Glutamatergic neuron (in vitro differentiated cells): ENCODE measurements around the gene PDE6A. TPM values are rescaled to one million over a fixed set of nuclear protein-coding genes. Genes with fewer than 3 reads are reported as not detected.

ENCODE experiments used
- DNase-seq: peaks from one replicate; pipeline ENCODE4 v3.0.0; 2022
- H3K27ac Mint-ChIP-seq: one replicate; pipeline ENCODE4 v1.8.0; 2020; ENCODE audit warnings: mild to moderate bottlenecking, mixed read lengths, inconsistent platforms; ENCODE audit not compliant: unreplicated experiment
- H3K27me3 Mint-ChIP-seq: one replicate; pipeline ENCODE4 v1.8.0; 2020; ENCODE audit warnings: mild to moderate bottlenecking, moderate library complexity, mixed read lengths, inconsistent platforms; ENCODE audit not compliant: unreplicated experiment
- H3K36me3 Mint-ChIP-seq: one replicate; pipeline ENCODE4 v1.8.0; 2020; ENCODE audit warnings: mild to moderate bottlenecking, mixed read lengths, inconsistent platforms; ENCODE audit not compliant: unreplicated experiment
- H3K4me1 Mint-ChIP-seq: one replicate; pipeline ENCODE4 v1.8.0; 2020; ENCODE audit warnings: mild to moderate bottlenecking, low read depth, mixed read lengths, inconsistent platforms; ENCODE audit not compliant: unreplicated experiment
- H3K4me3 Mint-ChIP-seq: one replicate; pipeline ENCODE4 v1.8.0; 2020; ENCODE audit warnings: mild to moderate bottlenecking, mixed read lengths, inconsistent platforms; ENCODE audit not compliant: unreplicated experiment
- H3K9me3 Mint-ChIP-seq: one replicate; pipeline ENCODE4 v1.8.0; 2020; ENCODE audit warnings: mild to moderate bottlenecking, moderate library complexity, mixed read lengths, inconsistent platforms; ENCODE audit not compliant: unreplicated experiment
- total RNA-seq: library from RNA; stranded (reverse); fragmentation: NEBNext Ultra II Directional; extraction: Animal tissue kit (Norgen Biotek cat#: 25700); gene quantifications from one replicate; pipeline ENCODE4 v1.2.1, GENCODE V29; 2021; ENCODE audit not compliant: unreplicated experiment
- TF ChIP-seq, protein P1 (sequence below): fragments of 200-600 bp; sonication (generic); IDR thresholded peaks from one replicate; pipeline ENCODE4 v1.5.0; 2021; ENCODE audit not compliant: partially characterized antibody, unreplicated experiment

Gene PDE6A
- total RNA-seq, 1 donor from 2014 or later, result not detected

DNA sequence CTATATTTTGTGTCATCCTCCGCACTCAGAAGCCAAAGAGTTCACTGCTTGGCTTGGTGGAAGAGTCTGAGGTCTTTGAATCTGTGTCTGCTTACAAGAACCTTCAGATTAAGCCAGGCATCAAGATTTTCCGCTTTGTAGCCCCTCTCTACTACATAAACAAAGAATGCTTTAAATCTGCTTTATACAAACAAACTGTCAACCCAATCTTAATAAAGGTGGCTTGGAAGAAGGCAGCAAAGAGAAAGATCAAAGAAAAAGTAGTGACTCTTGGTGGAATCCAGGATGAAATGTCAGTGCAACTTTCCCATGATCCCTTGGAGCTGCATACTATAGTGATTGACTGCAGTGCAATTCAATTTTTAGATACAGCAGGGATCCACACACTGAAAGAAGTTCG is 36.6 kb upstream of the PDE6A start:
- Mint-ChIP-seq H3K9me3 (no peaks in the 10 kb centered on the region), H3K4me3 (no peak overlapping the region), H3K4me1 (no peaks in the 10 kb centered on the region), H3K36me3 (no peaks in the 10 kb centered on the region), H3K27me3 (no peaks in the 10 kb centered on the region), H3K27ac (no peak overlapping the region)
- TF ChIP-seq, protein P1, sequence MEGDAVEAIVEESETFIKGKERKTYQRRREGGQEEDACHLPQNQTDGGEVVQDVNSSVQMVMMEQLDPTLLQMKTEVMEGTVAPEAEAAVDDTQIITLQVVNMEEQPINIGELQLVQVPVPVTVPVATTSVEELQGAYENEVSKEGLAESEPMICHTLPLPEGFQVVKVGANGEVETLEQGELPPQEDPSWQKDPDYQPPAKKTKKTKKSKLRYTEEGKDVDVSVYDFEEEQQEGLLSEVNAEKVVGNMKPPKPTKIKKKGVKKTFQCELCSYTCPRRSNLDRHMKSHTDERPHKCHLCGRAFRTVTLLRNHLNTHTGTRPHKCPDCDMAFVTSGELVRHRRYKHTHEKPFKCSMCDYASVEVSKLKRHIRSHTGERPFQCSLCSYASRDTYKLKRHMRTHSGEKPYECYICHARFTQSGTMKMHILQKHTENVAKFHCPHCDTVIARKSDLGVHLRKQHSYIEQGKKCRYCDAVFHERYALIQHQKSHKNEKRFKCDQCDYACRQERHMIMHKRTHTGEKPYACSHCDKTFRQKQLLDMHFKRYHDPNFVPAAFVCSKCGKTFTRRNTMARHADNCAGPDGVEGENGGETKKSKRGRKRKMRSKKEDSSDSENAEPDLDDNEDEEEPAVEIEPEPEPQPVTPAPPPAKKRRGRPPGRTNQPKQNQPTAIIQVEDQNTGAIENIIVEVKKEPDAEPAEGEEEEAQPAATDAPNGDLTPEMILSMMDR, result no peak
- DNase-seq, result no peak

DNA sequence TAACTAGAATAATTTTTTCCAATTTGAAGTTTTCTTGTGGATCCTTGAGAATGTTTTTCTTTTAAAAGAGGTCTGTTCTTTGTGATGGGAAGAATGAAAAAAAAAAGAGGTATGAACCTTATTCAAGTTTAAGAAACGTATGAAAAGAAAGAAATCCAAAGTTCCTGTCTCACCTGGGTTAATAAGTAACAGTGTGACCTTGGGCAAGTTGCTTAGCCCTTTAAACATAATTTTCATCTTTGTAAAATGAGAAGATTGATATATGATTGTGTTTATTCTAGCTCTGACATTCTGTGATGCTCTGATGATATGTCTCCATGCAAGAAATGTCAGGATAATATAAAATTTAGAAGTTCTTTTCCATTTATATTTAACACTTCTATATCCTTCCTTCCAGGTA is 35.3 kb upstream of the PDE6A start:
- Mint-ChIP-seq H3K36me3 (no peaks in the 10 kb centered on the region), H3K9me3 (no peaks in the 10 kb centered on the region), H3K27me3 (no peaks in the 10 kb centered on the region), H3K4me1 (no peaks in the 10 kb centered on the region), H3K27ac (no peak overlapping the region), H3K4me3 (no peak overlapping the region)
- TF ChIP-seq, protein P1, result no peak
- no peak for DNase-seq

DNA sequence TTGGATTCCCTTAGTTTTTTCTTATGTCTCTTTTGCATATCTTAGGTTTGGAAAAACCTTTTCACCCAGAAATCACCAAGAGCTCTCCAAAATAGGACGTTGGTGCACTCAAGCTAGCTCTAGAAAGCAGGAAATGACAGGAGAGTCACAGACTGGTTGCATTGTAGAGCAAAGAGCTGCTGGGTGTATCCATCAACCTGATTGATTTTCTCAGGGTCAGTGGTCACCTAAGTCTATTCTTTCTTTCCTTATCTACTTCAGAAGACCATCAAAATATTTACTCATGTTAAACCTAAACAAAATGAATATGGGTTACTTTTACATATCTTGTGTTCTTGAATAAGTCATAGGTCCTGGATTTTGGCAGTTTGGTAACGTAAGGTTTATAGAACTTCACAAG is 30.8 kb upstream of the PDE6A start:
- Mint-ChIP-seq H3K4me1 (no peaks in the 10 kb centered on the region), H3K36me3 (no peaks in the 10 kb centered on the region)

DNA sequence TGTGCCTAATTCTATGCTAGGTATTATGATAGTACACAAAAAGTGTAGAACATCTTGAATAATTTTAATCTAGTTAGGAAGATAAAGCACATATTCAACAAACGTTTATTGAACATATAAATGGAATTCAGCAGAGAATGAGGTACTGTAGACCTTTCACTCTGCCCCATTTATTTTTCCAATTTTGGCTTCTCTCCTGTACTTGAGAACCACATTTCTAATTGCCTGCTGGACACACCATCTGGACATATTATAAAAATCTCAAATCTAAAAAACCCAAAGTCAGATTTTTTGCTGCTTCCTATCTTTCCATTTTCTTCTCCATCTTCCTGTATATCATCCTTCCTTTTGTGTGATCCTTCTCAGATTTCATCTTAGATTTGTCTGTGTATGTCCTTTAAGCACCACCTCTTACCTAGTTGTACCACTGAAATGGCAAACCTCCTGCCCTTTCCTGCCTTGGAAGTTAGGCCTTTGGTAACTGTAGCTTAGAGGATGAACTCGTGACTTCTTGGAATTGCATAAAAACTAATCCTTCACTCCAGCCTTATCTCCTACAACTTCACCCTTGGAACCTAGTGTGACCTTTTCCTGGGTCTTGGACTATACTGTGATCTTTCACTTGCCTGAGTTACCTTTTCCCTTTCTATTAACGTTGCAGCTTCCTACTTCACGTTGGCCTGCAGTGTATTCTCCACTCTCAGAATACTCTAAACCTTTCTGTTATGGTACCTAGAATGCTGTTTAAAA is 24.8 kb upstream of the PDE6A start:
- TF ChIP-seq, protein P1, result no peak
- no peak overlapping the region for H3K27ac Mint-ChIP-seq
- H3K9me3 Mint-ChIP-seq, result no peaks in the 10 kb centered on the region
- H3K4me3 Mint-ChIP-seq, result no peak overlapping the region
- no peaks in the 10 kb centered on the region for H3K4me1 Mint-ChIP-seq
- no peaks in the 10 kb centered on the region for H3K27me3 Mint-ChIP-seq
- DNase-seq, result no peak
- H3K36me3 Mint-ChIP-seq, result no peaks in the 10 kb centered on the region

More for the DNA sequence above, 30.8 kb upstream of the PDE6A start:
- H3K4me3 Mint-ChIP-seq, result no peak overlapping the region
- H3K27ac Mint-ChIP-seq, result no peak overlapping the region
- no peak for DNase-seq
- H3K27me3 Mint-ChIP-seq, result no peaks in the 10 kb centered on the region
- no peaks in the 10 kb centered on the region for H3K9me3 Mint-ChIP-seq
- TF ChIP-seq, protein P1, result no peak

DNA sequence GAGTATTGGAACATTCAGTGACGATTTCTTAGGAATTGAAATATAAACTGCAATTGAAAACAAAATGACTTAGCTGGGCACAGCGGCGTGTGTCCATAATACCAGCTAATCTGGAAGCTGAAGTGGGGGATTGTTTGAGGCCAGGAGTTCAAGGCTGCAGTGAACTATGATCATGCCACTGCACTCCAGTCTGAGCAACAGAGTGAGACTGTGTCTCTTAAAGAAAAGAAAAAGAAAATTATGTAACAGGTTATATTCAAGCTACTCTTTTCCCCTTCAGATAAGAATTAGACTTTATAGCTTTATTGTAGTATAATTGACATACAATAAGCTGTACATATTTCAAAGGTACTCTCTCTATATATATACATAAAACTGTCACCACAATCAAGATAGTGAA is 22.4 kb upstream of the PDE6A start:
- Mint-ChIP-seq H3K9me3 (peaks cover 1% of the 10 kb centered on the region), H3K4me1 (no peaks in the 10 kb centered on the region), H3K4me3 (no peak overlapping the region), H3K27ac (no peak overlapping the region), H3K27me3 (peaks cover 3% of the 10 kb centered on the region), H3K36me3 (no peaks in the 10 kb centered on the region)
- no peak for DNase-seq
- TF ChIP-seq, protein P1, result no peak
